SK-N-SH (cell line): ENCODE measurements around the gene NPAS1. TPM values are rescaled to one million over a fixed set of nuclear protein-coding genes. Genes with fewer than 3 reads are reported as not detected.
A peak's percentile ranks its signal among the peaks of the same experiment; 100 is the strongest.

ENCODE experiments used
- CTCF ChIA-PET: fragments of 300-600, 350-600 bp; formaldehyde crosslinking; extraction: SDS; loops from one replicate; lab custom pipeline; 2021; lab: Yijun Ruan, JAX
- POLR2A ChIA-PET: fragments of 350-600 bp; sonication (Branson Sonifier 250); formaldehyde crosslinking; extraction: SDS; loops from one replicate; lab custom pipeline; 2020; ENCODE audit warnings: antibody characterized with exemption, inconsistent platforms; lab: Yijun Ruan, JAX
- DNase-seq: peaks from one replicate; pipeline ENCODE4 v3.0.0; 2012
- H2AFZ ChIP-seq: fragments of 200-600 bp; sonication (generic); 2 replicates; pipeline ENCODE4 v1.8.1; 2016; ENCODE audit warnings: antibody characterized with exemption, mild to moderate bottlenecking, low read depth
- H3F3A ChIP-seq: fragments of 200-600 bp; sonication (generic); replicated peaks from 2 replicates; pipeline ENCODE3; 2016; ENCODE audit warnings: antibody characterized with exemption, mild to moderate bottlenecking; ENCODE audit not compliant: insufficient read depth
- H3K27ac ChIP-seq, 2 experiments: fragments of 200-500 bp in 1 of 2; fragments of 200-600 bp in 1 of 2; sonication (Bioruptor generic) in 1 of 2; sonication (generic), shearing (Covaris generic) in 1 of 2; 2 replicates each; pipeline versions ENCODE4 v1.5.1 to v1.6.1; 2014 to 2016; ENCODE audit warnings: low read depth in 2 of 2, inconsistent platforms in 1 of 2, low read length in 1 of 2, mild to moderate bottlenecking in 1 of 2, mixed read lengths in 1 of 2
- H3K27me3 ChIP-seq: fragments of 200-600 bp; sonication (generic), shearing (Covaris generic); 2 replicates; pipeline ENCODE4 v1.6.1; 2016; ENCODE audit warnings: mixed run types; ENCODE audit not compliant: insufficient read depth
- H3K36me3 ChIP-seq, 2 experiments: fragments of 200-500 bp in 1 of 2; fragments of 200-600 bp in 1 of 2; sonication (Bioruptor generic) in 1 of 2; sonication (generic) in 1 of 2; replicated peaks in 1 of 2; 2 replicates each; pipeline versions ENCODE3 to v1.5.1; 2014 to 2016; ENCODE audit warnings: low read length in 1 of 2, mild to moderate bottlenecking in 1 of 2; ENCODE audit not compliant: insufficient read depth in 2 of 2, control insufficient read depth in 1 of 2
- H3K4me1 ChIP-seq, 2 experiments: fragments of 200-500 bp in 1 of 2; fragments of 200-600 bp in 1 of 2; sonication (Bioruptor generic) in 1 of 2; sonication (generic), shearing (Covaris generic) in 1 of 2; 2 replicates each; pipeline versions ENCODE4 v1.5.1 to v1.6.1; 2014 to 2016; ENCODE audit warnings: low read depth in 1 of 2, low read length in 1 of 2, mixed run types in 1 of 2; ENCODE audit not compliant: insufficient read depth in 2 of 2, control insufficient read depth in 1 of 2
- H3K4me2 ChIP-seq: fragments of 200-600 bp; sonication (generic), shearing (Covaris generic); 2 replicates; pipeline ENCODE4 v1.6.1; 2017; ENCODE audit warnings: mixed run types
- H3K4me3 ChIP-seq, 2 experiments: fragments of 200-500 bp in 1 of 2; fragments of 200-600 bp in 1 of 2; sonication (Bioruptor generic) in 1 of 2; sonication (generic), shearing (Covaris generic) in 1 of 2; 2 replicates each; pipeline versions ENCODE4 v1.5.1 to v1.8.1; 2014 to 2016; ENCODE audit warnings: low read depth in 2 of 2, inconsistent platforms in 1 of 2, low read length in 1 of 2, mild to moderate bottlenecking in 1 of 2, mixed read lengths in 1 of 2, moderate library complexity in 1 of 2
- H3K79me2 ChIP-seq: fragments of 200-600 bp; sonication (generic); 2 replicates; pipeline ENCODE4 v1.8.1; 2017; ENCODE audit warnings: mild to moderate bottlenecking; ENCODE audit not compliant: insufficient read depth
- H3K9ac ChIP-seq: fragments of 200-600 bp; sonication (generic); 2 replicates; pipeline ENCODE4 v1.6.1; 2017; ENCODE audit warnings: mixed run types
- H3K9me2 ChIP-seq: fragments of 200-600 bp; sonication (generic); 2 replicates; pipeline ENCODE4 v1.6.1; 2017; ENCODE audit warnings: mixed run types
- H3K9me3 ChIP-seq: fragments of 200-600 bp; sonication (generic); 2 replicates; pipeline ENCODE4 v1.6.1; 2017; ENCODE audit warnings: mixed run types, mild to moderate bottlenecking, moderate library complexity
- H4K20me1 ChIP-seq: fragments of 200-600 bp; sonication (generic); 2 replicates; pipeline ENCODE4 v1.6.1; 2017; ENCODE audit warnings: mild to moderate bottlenecking, mixed run types; ENCODE audit not compliant: insufficient read depth
- CHD2 ChIP-seq: fragments of 150-350 bp; IDR thresholded peaks from 2 replicates; pipeline ENCODE4 v1.6.1; 2018; ENCODE audit warnings: low read length; ENCODE audit not compliant: partially characterized antibody
- FOXJ3 ChIP-seq: sonication (generic); formaldehyde crosslinking; IDR thresholded peaks from 2 replicates; pipeline ENCODE4 v1.5.1; 2020; ENCODE audit warnings: mild to moderate bottlenecking, missing genetic modification reagents
- FOXM1 ChIP-seq: IDR thresholded peaks from 2 replicates; pipeline ENCODE4 v1.4.0; 2012; ENCODE audit warnings: low read depth, mild to moderate bottlenecking
- GABPA ChIP-seq: IDR thresholded peaks from 2 replicates; pipeline ENCODE4 v1.4.0; 2012; ENCODE audit warnings: low read depth, mild to moderate bottlenecking
- IRF3 ChIP-seq: fragments of 150-350 bp; IDR thresholded peaks from 2 replicates; pipeline ENCODE4 v1.6.1; 2016; ENCODE audit warnings: mild to moderate bottlenecking, low read depth, low read length
- MXI1 ChIP-seq: IDR thresholded peaks from 2 replicates; pipeline ENCODE4 v1.6.1; 2012; ENCODE audit warnings: mild to moderate bottlenecking, low read depth, low read length, improper control_type of control experiment
- REST ChIP-seq: IDR thresholded peaks from 2 replicates; pipeline ENCODE4 v1.6.1; 2012; ENCODE audit warnings: mild to moderate bottlenecking, low read depth, low read length, moderate library complexity
- YY1 ChIP-seq: IDR thresholded peaks from 2 replicates; pipeline ENCODE4 v1.4.0; 2012; ENCODE audit warnings: low read depth, mild to moderate bottlenecking
- ZBTB33 ChIP-seq: IDR thresholded peaks from 2 replicates; pipeline ENCODE4 v1.4.0; 2012; ENCODE audit warnings: low read depth, borderline replicate concordance
- WGBS: methylation state at CpG from one replicate; pipeline ENCODE4 v1.1.6; 2017; ENCODE audit warnings: low lambda C conversion rate; 5-methylcytosine and 5-hydroxymethylcytosine counted together
- polyA plus RNA-seq, 3 experiments: library from polyadenylated mRNA; depleted of rRNA; stranded (reverse); fragments of >200 nt; gene quantifications; 2 replicates each; pipeline ENCODE4 v1.2.3, GENCODE V29; 2012
- TF ChIP-seq, protein P1 (sequence below): fragments of 200-600 bp; sonication (generic); IDR thresholded peaks from 2 replicates; pipeline ENCODE4 v1.6.1; 2017; ENCODE audit warnings: antibody characterized with exemption, mild to moderate bottlenecking, moderate library complexity

The NPAS1 gene
- polyA plus RNA-seq, 1 of the 3 experiments (the other 2 are of a cell fraction), result 1.1 TPM

DNA sequence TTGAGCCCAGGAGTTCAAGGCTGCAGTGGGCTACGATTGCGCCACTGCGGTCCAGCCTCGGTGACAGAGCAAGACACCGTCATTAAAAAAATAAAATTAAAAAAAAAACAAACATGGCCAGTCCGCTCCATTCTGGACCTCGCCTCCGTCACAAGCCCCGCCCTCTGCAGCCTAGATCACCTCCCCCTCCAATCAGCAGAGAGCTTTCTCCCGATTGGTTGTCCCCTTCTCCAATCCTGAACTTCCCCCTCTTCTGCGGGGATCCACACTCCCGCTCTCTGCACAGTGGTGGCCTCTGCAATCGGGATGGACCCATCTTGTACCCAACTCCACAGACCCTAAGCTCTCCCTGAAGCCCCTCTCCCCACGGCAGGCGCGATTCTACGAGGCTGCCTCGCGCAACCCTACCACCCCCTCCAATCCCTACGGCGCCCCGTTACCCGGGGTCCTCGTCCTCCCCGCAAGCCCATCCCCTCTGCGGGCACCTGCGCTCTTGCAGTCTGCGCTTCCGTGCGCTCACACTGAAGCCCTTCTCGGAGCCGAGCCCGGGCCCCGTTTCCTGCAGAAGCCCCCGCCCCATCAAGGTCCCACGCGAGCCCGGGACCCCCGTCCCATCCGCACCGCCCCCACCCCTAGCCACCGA, 28.2 kb downstream of the NPAS1 start:
- Histone ChIP-seq H3K27me3 (no peaks in the 10 kb centered on the region), H3F3A (peaks cover 3% of the 10 kb centered on the region), H3K9ac (peak overlapping the region; percentile 65; the same call in 1 of the 2 replicates), H3K4me2 (peak overlapping the region; percentile 94), H3K4me1 (peaks cover 4 to 5% of the 10 kb centered on the region in 2 experiments; a peak in 2 of 4 replicates), H3K27ac (peak overlapping the region in 1 of 2 experiments; percentile 70; a peak in 2 of 4 replicates), H3K36me3 (no peaks in the 10 kb centered on the region)
- TF ChIP-seq FOXM1, result no peak
- no peak for TF ChIP-seq REST
- no peak for TF ChIP-seq ZBTB33
- no peak for TF ChIP-seq FOXJ3 (CRISPR knock-in tag)
- peak; percentile 27; the same call in 1 of the 2 replicates for TF ChIP-seq MXI1
- TF ChIP-seq CHD2, result peak; percentile 15
- TF ChIP-seq YY1, result peak; percentile 25; the same call in 1 of the 2 replicates
- TF ChIP-seq IRF3, result 0 out of 2 replicates have a peak, but pooled peaks have one; percentile 30
- no peak for TF ChIP-seq GABPA
- TF ChIP-seq, protein P1, sequence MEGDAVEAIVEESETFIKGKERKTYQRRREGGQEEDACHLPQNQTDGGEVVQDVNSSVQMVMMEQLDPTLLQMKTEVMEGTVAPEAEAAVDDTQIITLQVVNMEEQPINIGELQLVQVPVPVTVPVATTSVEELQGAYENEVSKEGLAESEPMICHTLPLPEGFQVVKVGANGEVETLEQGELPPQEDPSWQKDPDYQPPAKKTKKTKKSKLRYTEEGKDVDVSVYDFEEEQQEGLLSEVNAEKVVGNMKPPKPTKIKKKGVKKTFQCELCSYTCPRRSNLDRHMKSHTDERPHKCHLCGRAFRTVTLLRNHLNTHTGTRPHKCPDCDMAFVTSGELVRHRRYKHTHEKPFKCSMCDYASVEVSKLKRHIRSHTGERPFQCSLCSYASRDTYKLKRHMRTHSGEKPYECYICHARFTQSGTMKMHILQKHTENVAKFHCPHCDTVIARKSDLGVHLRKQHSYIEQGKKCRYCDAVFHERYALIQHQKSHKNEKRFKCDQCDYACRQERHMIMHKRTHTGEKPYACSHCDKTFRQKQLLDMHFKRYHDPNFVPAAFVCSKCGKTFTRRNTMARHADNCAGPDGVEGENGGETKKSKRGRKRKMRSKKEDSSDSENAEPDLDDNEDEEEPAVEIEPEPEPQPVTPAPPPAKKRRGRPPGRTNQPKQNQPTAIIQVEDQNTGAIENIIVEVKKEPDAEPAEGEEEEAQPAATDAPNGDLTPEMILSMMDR, result no peak
- TF ChIP-seq, all 33 proteins: peak for 4
- peak; percentile 98 for DNase-seq
- Histone ChIP-seq H3K9me3 (no peaks in the 10 kb centered on the region), H4K20me1 (no peaks in the 10 kb centered on the region), H2AFZ (peak overlapping the region; percentile 98), H3K79me2 (no peaks in the 10 kb centered on the region), H3K4me3 (peak overlapping the region; percentile 81 to 86), H3K9me2 (no peaks in the 10 kb centered on the region)
- POLR2A ChIA-PET, result interaction anchor here (0.5 to 1.5 kb wide), 4 partner anchors 9 to 65 kb away, joined by 3 to 9 read pairs (median 3); partner anchors contain the start of gene ZC3H4
- CTCF ChIA-PET, result interaction anchor here (0.6 to 1.7 kb wide), 3 partner anchors 11 to 319 kb away, joined by 3 to 11 read pairs (median 4); no protein-coding TSS in a partner anchor
- WGBS, result 6% methylated on average over 26 of the region's 42 CpGs
